Non-pigmented ciliary epithelial cell (primary cell): Measurements from ENCODE around the gene DGKG.

ENCODE experiments used
- DNase-seq: peaks from one replicate; pipeline ENCODE4 v3.0.0-alpha.2; 2010; ENCODE audit warnings: low read depth

Gene DGKG

DNA sequence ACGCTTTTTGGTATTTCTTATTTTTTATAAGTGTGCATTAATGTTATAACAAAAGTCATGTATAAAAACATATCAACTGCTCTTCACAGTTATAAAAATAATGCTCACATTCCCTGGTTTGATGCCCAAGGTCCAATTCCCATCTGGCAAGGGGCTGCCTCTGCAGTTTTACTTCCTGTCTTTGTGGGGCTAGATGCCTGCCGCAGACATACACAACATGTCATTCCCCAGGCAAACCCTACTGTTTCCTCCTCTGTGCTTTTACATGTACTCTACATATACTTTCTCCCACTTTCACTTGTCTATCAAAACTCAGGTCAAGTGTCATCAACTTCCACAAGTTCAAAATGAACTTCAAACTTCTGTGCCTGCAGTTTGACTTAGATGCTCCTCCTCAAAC, 192.7 kb downstream of the DGKG start:
- DNase-seq, result no peak

DNA sequence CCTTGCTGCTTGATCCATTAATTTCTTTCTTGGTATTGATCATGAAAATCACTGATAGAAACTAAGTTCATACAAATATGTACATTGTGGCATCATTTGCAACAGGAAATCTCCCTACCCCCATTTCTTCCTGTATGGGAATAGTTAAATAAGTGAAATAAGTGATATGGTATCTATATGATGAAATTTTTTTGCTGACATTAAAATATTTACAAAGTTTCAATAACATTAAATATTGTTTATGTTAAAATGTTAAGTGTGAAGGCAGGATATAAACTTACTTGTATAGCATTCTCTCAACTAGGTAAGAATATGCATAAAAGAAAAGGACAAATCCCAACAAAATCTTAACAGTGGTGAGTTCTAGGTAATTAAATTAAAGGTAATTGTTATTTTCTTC, 193.1 kb downstream of the DGKG start:
- no peak for DNase-seq

DNA sequence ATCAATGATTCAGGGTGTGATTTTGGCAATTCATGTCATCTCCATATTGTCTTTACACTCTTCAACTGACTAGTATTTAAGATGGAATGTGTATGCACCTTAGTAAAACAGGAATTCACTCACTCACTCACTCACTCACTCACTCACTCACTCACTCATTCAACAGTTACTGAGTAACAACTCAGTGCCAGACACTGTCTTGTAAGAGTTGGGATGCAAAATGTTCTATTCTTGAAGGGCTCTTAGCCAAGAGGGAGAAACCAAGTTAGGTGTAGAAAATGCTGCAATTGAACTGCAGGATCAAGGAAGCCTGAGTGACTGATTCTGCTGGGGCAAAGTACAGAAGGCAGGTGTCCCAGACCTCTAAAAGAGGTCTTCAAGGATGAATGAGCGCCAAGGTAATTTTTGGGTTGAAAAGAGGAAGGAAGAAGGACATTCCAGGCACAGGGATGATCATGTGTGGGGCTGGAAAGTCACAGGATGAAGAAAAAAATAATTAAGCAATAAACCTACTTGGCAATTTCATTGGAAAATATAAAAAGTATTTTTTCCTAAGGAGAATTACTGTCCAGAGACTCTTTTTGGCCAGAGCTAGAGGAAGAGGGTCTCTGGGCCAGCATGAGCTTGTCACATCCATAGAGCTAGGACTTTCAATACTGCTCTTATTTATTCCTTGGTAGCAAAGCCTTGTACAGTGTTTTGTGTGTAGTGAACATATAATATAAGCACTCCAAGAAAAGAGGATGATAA, 194.2 kb downstream of the DGKG start:
- DNase-seq, result no peak

DNA sequence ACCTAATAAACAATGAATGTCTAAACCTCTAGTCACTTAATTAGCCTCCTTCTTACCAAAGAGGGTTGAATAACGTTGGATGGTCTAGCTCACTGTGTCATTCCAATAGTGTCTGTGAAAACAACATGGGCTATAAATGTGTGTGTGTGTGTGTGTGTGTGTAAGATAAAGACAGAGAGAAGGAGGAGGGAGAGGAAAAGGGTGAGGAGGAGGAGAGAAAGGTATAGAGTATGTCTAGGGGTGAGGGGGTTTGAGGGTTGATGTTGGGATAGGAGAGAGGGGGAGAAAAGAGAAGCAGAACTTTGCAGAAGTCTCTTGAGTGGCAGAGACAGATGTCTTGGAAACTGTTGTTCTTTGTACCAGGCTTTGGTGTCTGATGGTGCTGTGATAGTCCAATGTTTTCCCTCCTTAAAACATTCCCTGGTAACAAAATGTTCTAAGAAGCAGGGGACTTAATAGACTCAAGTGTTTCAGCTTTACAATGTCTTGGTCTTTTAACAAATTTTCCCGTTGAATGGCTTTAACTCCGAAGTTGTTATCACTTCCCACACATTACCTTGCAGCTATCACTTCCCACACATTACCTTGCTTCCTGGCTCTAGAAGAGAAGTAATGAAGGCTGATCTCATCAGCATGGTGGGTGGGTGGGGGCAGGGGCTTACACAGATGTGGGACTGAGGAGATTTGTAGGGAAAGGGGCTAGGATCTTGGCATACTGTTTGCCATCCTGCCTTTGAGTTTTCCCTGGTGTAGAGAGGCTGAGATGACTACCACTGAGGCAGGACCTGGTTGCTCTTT, 195.3 kb downstream of the DGKG start:
- DNase-seq, result no peak

DNA sequence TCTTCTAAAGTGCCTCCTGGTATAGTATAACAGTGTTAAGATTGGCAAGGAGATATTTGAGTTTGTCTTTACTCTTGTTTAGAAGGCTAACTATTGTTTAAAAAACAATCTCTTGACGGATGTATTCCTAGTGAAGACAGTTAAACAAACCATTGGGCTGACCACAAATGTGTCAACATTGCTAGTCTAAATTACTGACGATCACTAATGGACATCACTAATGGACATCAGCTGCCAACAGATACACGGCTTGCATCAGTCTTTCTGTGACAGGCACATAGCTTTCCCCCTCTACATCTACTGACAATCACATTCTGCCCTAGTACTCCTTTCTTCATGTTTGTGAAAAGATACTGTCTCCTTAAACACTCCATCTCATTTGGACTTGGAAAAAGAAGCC, 196.0 kb downstream of the DGKG start:
- DNase-seq, result no peak

DNA sequence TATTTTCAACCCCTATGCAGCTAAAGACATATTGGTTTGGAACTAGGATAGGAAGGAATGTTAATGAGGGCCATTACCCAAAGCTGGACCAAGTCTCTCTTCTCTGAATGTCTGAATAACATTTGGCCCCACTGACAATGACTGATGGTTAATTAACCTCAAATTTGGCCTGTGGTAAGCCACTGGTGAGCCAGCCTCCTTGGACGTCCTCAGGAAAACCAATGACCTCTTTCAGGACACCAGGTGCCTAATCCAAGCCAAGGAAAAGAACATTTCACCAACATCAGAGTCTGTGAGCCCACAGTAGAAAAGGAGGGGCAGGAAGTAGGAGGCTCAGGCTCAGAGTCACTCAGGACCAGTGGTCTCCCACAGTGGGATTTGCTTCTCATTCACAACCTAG, 196.7 kb downstream of the DGKG start:
- no peak for DNase-seq

DNA sequence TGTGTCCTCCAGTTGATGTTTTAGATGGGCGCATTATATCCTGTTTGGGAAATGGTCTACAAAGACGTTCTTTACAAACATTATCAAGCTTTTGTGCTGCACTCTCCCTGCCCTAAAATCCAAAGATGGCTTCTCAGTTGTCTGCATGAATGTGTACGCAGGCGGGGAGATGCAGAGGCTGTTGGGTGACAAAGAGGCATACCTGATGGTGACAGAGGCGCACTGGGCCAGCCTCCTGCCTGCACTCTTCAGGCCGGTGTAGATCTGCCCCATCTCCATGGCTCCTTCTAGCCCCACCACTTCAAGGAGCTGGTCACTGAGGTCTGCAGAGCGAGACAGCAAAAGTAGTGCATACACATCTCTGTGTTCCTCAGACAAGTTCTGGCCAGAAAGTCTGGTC, 197.3 kb downstream of the DGKG start:
- no peak for DNase-seq

DNA sequence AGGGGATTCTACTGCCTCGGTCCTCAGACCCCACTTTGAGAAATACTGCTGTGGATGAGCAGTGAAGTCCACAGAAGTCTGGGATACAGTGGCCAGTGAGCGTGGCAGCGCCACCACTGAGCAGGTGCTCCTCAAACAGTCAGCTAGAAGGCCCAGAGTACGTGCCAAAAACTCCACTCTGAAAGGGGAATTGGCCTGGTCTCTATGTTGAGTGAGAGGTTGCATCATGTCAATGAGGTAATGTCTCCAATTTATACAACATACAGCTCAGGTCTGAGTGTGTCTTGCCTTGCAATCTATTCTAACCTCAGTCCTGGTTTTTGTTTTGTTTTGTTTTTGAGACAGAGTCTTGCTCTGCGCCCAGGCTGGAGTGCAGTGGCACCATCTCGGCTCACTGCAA, 199.8 kb downstream of the DGKG start:
- no peak for DNase-seq

DNA sequence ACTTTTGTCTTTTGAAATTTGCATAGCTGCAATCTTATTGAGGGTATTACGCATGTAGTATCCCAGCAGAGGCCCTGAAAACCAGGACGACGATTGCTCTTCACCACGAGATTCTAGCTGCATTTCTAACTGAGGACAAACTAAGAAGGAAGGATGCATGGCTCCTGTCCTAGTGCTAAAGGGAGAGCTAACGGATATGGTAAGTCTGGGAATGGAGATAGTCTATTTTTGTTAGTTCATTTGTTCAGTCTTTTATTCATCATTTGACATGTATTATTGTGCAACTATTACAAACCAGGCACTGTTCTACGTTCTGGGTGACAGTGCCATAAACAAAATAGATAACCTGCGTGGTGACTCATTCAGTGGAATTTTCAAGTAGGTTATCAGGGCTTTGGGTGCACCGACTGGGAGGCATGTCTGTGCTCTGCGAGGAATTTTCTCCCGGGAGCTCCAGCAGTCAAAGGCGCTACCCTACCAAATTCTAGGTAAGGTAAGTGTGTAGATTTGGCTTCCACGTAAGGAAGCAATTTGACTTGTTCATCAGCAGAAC, 201.3 kb downstream of the DGKG start:
- no peak for DNase-seq

DNA sequence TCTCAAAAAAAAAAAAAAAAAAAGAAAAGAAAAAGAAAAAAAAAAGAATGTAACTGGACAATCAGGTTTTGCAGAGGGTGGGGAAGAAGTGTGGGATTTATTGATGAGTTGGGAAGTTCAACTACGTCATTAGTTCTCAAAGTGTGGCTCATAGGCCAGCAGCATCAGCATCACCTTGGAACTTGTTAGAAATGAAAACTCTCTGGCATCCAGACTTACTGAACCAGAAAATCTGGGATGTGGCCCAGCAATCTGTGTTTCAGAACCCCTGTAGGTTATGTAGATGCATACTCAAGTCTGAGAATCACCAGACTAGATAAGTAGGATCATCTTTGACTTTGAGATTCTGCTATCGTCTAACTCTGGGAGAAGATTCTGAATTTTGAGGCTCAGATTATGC, 207.4 kb downstream of the DGKG start:
- no peak for DNase-seq

DNA sequence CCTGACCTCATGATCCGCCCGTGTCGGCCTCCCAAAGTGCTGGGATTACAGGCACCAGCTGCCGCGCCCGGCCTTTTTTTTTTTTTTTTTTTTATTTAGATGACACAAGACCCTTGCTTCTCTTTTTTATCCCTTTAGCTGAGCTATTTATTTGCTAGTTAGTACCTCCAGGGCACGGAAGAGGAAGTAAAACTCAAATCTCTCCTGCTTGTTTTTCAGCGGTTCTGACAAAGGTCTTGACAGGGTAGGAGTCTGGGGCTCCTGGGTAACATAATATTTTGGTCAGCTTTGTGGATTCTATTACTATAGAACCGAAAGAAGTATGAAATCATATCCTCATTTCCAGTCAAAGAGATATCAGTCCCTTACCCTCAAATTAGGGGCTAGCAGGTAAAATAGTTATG, 209.1 kb downstream of the DGKG start:
- no peak for DNase-seq

DNA sequence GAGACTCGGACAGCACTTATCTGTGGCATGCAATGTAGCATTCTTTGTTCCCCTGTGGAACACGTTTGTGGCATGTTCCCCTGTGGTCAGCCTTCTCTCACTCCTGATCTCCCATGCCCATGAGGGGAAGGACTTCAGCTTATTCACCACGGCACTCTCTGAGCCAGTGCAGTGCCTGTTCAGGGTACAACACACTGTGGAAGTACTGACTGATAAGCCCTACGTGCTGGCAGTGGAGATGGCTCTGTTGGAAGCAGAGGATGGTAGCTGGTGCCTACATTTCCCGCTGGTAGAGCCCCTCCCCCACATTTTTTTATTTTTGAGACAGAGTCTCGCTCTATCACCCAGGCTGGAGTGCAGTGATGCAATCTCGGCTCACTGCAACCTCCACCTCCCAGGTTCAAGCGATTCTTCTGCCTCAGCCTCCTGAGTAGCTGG, 209.7 kb downstream of the DGKG start:
- no peak for DNase-seq

DNA sequence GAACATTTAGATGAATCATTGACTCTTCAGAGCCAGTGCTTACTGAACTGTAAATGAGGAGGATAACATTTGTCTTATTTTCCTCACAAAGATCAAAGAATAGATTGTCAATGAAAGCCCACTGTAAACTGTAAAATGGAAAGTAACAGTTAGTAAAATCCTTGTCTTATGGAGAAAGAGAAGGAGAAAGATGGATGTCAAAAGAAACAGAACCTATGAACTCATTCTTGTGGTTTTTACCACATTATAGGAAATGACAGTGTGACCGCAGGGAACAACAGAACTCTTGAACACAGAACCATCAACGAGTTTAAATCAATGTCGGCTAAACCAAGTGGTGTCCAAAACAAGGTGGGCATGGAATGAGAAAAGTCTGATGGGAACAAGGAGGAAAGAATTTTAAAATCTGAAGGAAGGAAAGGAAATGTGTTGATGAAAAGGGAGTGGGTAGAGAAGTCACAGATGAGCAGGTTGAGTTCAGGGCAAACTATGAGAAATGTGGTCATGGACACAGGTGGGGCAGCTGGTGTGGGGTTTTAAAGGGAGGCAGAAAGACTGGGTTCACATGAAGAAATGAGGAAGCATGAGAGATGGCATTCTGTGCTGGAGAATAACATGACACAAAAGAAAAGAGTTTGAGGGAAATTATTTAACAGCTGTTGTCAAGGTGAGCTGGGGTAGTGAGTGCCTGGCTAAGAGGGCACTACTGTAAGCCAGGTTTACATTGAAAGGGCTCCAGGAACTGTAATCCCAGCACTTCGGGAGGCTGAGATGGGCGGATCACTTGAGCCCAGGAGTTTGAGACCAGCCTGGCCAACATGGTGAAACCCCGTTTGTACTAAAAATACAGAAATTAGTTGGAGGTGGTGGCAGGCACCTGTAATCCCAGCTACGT, 210.7 kb downstream of the DGKG start:
- DNase-seq, result no peak

DNA sequence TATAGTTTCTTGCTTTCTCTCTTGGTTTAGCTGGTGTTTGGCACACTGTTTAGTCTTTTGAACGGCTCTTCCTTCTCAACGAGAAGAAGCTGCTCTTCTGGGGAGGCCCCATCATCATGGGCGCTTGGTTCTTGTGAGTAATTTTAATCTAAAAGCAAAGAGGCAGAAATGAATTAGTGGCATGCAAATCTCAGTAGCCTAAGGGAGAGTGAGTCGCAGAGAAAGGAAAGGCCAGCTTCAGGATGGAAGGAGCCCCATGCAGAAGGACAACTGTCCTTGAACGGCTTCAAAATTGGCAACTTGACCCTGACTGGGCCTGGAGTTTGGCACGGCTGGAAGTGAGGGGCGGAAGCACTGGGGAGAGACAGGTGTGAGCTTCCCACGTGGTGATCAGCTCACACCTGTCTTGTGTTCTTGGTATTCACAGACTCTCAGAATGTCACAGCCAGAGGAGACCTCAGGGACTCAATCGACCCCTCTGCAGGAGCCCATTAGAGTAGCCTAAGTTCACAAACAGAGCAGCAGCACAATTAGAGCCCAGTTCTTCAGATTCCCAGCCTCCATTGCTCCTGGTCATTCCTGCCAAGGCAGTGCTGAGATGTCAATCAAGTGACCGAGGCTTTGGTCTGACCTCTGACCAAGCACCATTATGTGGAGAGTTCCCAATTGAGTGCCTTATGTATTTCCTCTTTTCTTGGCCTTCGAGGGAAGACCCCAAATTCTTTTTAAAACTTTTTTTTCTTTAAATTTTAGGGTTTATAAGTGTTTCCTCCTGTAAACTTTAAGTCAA, 211.8 kb downstream of the DGKG start:
- DNase-seq, result no peak

DNA sequence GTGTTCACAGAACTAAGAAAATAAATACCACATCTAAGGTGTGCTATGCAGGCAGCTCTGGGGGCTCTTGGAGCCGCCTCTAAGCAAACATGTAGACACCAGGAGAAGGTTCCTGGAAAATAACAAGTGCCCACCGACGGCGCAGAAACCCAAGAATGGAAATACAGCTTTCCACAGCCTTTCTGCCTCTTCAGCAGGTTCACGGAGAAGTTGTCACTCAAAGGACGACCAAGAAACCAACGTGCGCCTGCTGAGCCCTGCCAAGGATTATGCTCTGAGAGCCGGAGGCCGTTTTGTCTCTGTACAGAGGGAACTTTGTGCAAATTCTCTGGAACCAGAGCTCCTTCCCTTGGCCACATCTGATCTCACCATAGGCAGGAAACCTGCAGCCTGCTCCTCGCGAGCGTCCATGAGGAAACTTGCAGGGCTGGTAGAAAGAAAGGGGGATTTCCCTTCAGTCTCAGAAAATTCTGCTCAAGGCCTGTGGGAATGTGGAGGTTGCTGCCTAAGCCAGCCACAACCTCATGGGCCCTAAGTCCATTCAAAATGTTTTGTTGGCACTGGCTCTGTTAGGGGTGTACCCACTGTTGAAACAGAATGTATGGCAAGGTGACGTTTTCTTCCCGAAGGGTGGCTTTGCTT, 212.6 kb downstream of the DGKG start:
- no peak for DNase-seq

DNA sequence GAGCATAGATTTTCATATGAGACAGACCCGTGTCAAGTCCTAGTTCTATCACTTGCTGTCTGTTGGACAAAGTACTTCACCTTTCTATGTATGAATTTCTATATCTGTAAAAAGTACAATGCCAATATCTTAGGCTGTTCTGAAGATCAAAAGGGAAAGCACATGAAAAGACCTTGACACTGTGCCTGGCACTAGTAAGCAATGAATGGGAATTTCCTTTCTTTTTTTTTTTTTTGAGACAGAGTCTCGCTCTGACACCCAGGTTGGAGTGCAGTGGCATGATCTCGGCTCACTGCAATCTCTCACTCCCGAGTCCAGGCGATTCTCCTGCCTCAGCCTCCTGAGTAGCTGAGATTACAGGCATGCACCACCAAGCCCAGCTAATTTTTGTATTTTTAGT, 217.8 kb downstream of the DGKG start:
- no peak for DNase-seq

DNA sequence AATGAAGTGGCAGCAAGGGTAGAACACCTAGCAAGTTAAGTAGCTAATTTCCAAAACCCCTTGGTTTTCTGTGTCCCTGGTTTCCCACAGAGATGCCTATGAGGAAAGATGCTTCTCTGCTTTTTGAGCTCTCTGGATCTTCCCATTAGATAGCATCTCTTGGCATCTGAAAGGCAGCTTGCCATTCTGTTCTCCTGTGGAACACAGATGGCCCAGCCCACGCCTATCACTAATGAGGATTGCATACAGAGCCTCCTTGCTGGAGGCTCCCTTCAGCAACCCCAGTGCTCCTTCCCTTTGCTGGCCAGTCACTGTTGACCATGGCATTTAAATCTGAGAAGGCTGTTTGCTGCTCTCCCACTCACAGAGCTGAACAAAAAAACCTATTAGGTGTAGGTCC, 218.8 kb downstream of the DGKG start:
- DNase-seq, result no peak

DNA sequence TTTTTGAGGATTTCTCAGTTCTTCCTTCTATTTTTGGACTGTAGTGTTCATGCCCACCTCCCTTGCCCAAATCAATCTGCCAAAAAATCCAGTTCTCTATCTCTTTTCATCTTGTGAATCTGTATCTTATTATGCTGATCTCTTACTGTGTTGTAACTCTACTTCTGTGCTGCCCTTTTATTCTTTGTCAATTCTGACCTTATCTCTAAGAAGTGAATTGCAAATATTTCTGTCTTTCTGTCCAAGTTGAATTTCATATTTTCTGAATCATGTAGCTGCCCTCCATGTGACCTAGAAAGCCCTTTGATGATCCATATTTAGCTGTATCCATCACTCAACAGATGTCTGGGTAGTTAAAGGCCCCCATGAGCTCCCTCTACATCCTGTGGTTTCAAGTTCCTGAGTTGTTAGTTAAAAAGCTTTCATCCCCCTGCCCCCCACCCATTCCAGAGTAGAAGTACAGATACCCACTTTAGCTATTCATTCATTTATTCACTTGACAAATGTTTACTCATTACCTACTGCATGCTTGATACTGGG, 219.6 kb downstream of the DGKG start:
- peak; percentile 11 for DNase-seq

DNA sequence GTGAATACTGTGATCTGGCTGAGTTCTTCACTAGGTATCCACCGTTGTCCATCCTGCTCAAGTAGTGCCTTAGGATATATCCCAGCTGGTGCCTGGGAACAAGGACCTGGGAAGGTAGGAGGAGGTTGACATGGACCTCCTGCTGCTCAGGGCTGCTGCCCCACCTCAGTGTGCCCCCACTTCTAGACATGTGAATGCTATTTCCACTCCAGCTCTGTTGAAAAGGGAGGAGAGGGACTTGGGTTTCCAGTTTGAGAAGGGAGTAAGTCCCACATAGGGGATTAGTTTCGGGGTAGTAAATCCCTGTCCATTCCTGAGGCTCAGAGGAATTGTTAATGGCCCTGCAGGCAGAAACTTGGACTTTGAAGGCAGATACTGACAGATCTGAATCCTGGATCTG, 220.2 kb downstream of the DGKG start:
- DNase-seq, result no peak

DNA sequence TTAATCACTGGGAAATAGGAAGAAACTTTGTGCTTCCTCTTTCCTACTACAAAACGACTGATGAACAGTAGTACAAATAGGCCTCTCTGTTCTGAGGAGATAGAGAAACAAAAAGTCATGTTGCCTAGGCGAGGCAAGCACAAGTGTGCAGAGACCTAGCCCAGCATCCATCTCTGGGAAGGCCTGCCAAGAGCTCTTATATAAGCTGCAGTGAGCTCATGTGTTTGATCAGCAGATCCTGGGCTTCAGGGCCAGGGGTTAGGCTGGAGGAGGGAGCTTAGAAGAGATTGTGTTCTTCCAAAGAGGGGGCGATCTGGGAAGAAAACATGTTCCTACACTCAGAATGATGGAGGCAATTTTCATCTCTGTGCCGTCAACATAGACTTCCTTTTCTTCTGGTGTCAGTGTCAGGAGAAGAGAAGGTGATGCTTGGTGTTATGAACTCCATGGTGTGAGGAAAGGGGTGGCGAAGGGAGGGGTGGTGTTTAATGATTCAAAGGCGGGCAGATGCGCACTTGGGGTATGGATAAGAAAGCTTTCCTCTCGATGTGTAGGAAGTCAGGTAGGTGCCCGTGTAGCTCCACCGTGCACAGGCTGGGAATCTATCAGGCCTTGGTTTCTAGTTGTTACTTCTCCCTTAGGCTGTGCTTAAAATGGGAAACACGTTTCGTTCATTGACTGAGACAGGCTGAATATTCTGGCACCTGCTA, 223.6 kb downstream of the DGKG start:
- no peak for DNase-seq
